HEK293 (cell line): ENCODE data around the gene TMC3.

Experiments used
- CTCF ChIA-PET: fragments of 350-600 bp; formaldehyde crosslinking; extraction: SDS; loops from one replicate; lab custom pipeline; 2021; ENCODE audit warnings: antibody characterized with exemption; lab: Yijun Ruan, JAX
- POLR2A ChIA-PET: fragments of 300-600 bp; formaldehyde crosslinking; extraction: SDS; loops from one replicate; lab custom pipeline; 2020; ENCODE audit warnings: antibody characterized with exemption, inconsistent platforms; lab: Yijun Ruan, JAX
- H3K27ac ChIP-seq: fragments of 200-500 bp; sonication (Bioruptor generic); 2 replicates; pipeline ENCODE4 v1.5.1; 2014; ENCODE audit warnings: low read depth, low read length, control low read depth, inconsistent platforms; ENCODE audit errors: extremely low read depth
- H3K36me3 ChIP-seq, 2 experiments: fragments of 200-500 bp in 1 of 2; sonication (Bioruptor generic) in 1 of 2; 1 replicate in 1 of 2; 2 replicates in 1 of 2; pipeline ENCODE4 v1.5.1; 2014 to 2017; ENCODE audit warnings: inconsistent platforms in 2 of 2, low read length in 2 of 2; ENCODE audit not compliant: control insufficient read depth in 2 of 2, insufficient read depth in 1 of 2
- H3K4me1 ChIP-seq: fragments of 200-500 bp; sonication (Bioruptor generic); 2 replicates; pipeline ENCODE4 v1.5.1; 2014; ENCODE audit warnings: mild to moderate bottlenecking, low read length, inconsistent platforms; ENCODE audit not compliant: control insufficient read depth, insufficient read depth
- H3K4me3 ChIP-seq: 2 replicates; pipeline ENCODE4 v1.5.1; 2011; ENCODE audit warnings: low read depth, mild to moderate bottlenecking, control low read depth, low read length, moderate library complexity
- H3K9me3 ChIP-seq: fragments of 200-500 bp; sonication (Bioruptor generic); 2 replicates; pipeline ENCODE4 v1.5.1; 2014; ENCODE audit warnings: low read depth, low read length, inconsistent platforms; ENCODE audit not compliant: control insufficient read depth, insufficient read depth
- ZEB2 ChIP-seq: fragments of 450-650 bp; formaldehyde crosslinking; IDR thresholded peaks from 2 replicates; pipeline ENCODE4 v1.5.1; 2016; ENCODE audit warnings: missing biosample characterization, missing genetic modification characterization
- ZIC2 ChIP-seq: fragments of 450-650 bp; formaldehyde crosslinking; IDR thresholded peaks from 2 replicates; pipeline ENCODE4 v1.5.1; 2016; ENCODE audit warnings: missing biosample characterization, missing genetic modification characterization
- ZNF112 ChIP-seq: fragments of 450-650 bp; formaldehyde crosslinking; IDR thresholded peaks from 2 replicates; pipeline ENCODE4 v1.5.0; 2017; ENCODE audit warnings: missing biosample characterization, missing genetic modification characterization
- ZNF16 ChIP-seq: fragments of 450-650 bp; formaldehyde crosslinking; IDR thresholded peaks from 2 replicates; pipeline ENCODE4 v1.5.1; 2016; ENCODE audit warnings: low read depth, missing biosample characterization, missing genetic modification characterization
- ZNF214 ChIP-seq: fragments of 450-650 bp; formaldehyde crosslinking; IDR thresholded peaks from 2 replicates; pipeline ENCODE4 v1.5.1; 2017; ENCODE audit warnings: missing biosample characterization, mild to moderate bottlenecking, missing genetic modification characterization, borderline replicate concordance
- ZNF223 ChIP-seq: fragments of 450-650 bp; formaldehyde crosslinking; IDR thresholded peaks from 2 replicates; pipeline ENCODE4 v1.5.1; 2016; ENCODE audit warnings: missing biosample characterization, missing genetic modification characterization
- ZNF248 ChIP-seq: fragments of 450-650 bp; formaldehyde crosslinking; IDR thresholded peaks from 2 replicates; pipeline ENCODE4 v1.5.1; 2017; ENCODE audit warnings: missing biosample characterization, missing genetic modification characterization
- ZNF274 ChIP-seq, 2 experiments: fragments of 200-500 bp in 1 of 2; fragments of 450-650 bp in 1 of 2; sonication (Bioruptor generic) in 1 of 2; formaldehyde crosslinking in 1 of 2; IDR thresholded peaks; 2 replicates each; pipeline versions ENCODE4 v1.5.1 to v1.6.1; 2014 to 2016; ENCODE audit warnings: borderline replicate concordance in 1 of 2, inconsistent platforms in 1 of 2, low read length in 1 of 2, missing biosample characterization in 1 of 2, missing genetic modification characterization in 1 of 2
- ZNF280D ChIP-seq: fragments of 450-650 bp; formaldehyde crosslinking; IDR thresholded peaks from 2 replicates; pipeline ENCODE4 v1.5.1; 2016; ENCODE audit warnings: missing biosample characterization, missing genetic modification characterization
- ZNF324 ChIP-seq: fragments of 450-650 bp; formaldehyde crosslinking; IDR thresholded peaks from 2 replicates; pipeline ENCODE4 v1.5.1; 2016; ENCODE audit warnings: missing biosample characterization, missing genetic modification characterization
- ZNF433 ChIP-seq: fragments of 450-650 bp; formaldehyde crosslinking; IDR thresholded peaks from 2 replicates; pipeline ENCODE4 v1.5.1; 2016; ENCODE audit warnings: missing biosample characterization, missing genetic modification characterization, low read depth
- ZNF530 ChIP-seq: fragments of 450-650 bp; formaldehyde crosslinking; IDR thresholded peaks from 2 replicates; pipeline ENCODE4 v1.5.1; 2016; ENCODE audit warnings: low read depth, missing biosample characterization, missing genetic modification characterization
- ZNF548 ChIP-seq: fragments of 450-650 bp; formaldehyde crosslinking; IDR thresholded peaks from 2 replicates; pipeline ENCODE4 v1.5.1; 2016; ENCODE audit warnings: missing biosample characterization, missing genetic modification characterization
- ZNF585B ChIP-seq: fragments of 450-650 bp; formaldehyde crosslinking; IDR thresholded peaks from 2 replicates; pipeline ENCODE4 v1.5.1; 2016; ENCODE audit warnings: missing biosample characterization, missing genetic modification characterization
- ZNF777 ChIP-seq: fragments of 450-650 bp; formaldehyde crosslinking; IDR thresholded peaks from 2 replicates; pipeline ENCODE4 v1.5.1; 2017; ENCODE audit warnings: missing biosample characterization, missing genetic modification characterization, borderline replicate concordance
- ZNF791 ChIP-seq: fragments of 450-650 bp; formaldehyde crosslinking; IDR thresholded peaks from 2 replicates; pipeline ENCODE4 v1.5.1; 2016; ENCODE audit warnings: missing biosample characterization, missing genetic modification characterization
- ZSCAN23 ChIP-seq: fragments of 450-650 bp; formaldehyde crosslinking; IDR thresholded peaks from 2 replicates; pipeline ENCODE4 v1.5.1; 2016; ENCODE audit warnings: missing biosample characterization, missing genetic modification characterization
- TF ChIP-seq, protein P1 (sequence below): sonication (generic); formaldehyde crosslinking; IDR thresholded peaks from 2 replicates; pipeline ENCODE4 v1.8.1; 2022; ENCODE audit warnings: mild to moderate bottlenecking, moderate library complexity, missing genetic modification reagents
- TF ChIP-seq, protein P2 (sequence below): fragments of 450-650 bp; formaldehyde crosslinking; IDR thresholded peaks from 2 replicates; pipeline ENCODE4 v1.5.1; 2016; ENCODE audit warnings: missing biosample characterization, missing genetic modification characterization, borderline replicate concordance

TMC3 gene

DNA sequence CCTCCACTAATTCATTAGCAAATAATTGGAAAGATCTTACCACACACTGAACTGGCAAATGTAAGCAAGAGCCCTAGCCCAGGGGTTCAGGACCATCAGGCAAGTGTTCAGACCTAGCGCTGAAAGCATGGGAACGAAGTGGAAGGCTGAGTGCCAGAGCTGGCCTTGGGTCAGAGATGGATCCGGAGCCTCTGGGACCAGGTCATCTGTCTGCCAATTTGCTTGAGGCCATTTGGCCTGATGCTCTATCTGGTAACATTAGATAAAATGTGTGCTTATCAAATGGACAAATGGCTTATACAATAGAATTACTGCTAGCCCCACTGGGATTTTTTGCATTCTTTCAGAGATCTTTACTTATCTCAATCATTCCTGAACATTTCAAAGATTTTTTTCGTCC lies 1.4 kb upstream of the TMC3 start:
- TF ChIP-seq ZNF791 (tag by site-specific recombination) = no peak
- no peak for TF ChIP-seq ZNF548 (tag by site-specific recombination)
- TF ChIP-seq, protein P1, sequence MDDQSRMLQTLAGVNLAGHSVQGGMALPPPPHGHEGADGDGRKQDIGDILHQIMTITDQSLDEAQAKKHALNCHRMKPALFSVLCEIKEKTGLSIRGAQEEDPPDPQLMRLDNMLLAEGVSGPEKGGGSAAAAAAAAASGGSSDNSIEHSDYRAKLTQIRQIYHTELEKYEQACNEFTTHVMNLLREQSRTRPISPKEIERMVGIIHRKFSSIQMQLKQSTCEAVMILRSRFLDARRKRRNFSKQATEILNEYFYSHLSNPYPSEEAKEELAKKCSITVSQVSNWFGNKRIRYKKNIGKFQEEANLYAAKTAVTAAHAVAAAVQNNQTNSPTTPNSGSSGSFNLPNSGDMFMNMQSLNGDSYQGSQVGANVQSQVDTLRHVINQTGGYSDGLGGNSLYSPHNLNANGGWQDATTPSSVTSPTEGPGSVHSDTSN (CRISPR knock-in tag) = no peak
- no peak for TF ChIP-seq ZNF585B (tag by site-specific recombination)
- TF ChIP-seq ZIC2 = no peak
- TF ChIP-seq ZNF433 (tag by site-specific recombination) = no peak
- no peak for TF ChIP-seq ZNF777 (tag by site-specific recombination)
- no peak for TF ChIP-seq ZNF214 (tag by site-specific recombination)
- no peak for TF ChIP-seq ZNF248 (tag by site-specific recombination)
- ChIA-PET POLR2A (no interaction called here), CTCF (no interaction called here)

DNA sequence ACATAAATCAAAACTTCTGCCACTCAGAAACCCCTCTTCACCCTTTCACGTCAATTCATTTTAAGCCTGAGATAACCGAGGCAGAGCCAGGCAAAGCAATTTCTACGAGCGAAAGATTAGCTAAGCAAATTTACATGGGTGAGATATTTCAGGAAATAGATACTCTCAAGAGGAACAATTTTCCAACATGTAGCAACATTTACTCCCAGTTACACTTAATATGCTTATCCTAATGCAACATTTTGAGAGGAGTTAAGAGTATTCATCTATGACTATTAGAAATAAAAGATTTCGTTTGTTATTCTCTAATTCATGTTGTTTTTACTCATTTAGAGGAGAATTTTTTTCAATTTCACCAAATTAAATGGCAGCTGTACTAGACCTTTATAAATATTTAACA lies 837 bp downstream of the TMC3 start:
- POLR2A ChIA-PET = interaction anchor here (0.8 kb wide), 1 partner anchor 49 kb away, joined by 3 read pairs; the partner anchor contains the start of gene STARD5

More for the DNA sequence above, 1.4 kb upstream of the TMC3 start:
- H3K4me1 ChIP-seq = no peaks in the 10 kb centered on the region
- H3K4me3 ChIP-seq = no peak overlapping the region
- H3K9me3 ChIP-seq = no peaks in the 10 kb centered on the region
- H3K36me3 ChIP-seq = no peaks in the 10 kb centered on the region
- no peak overlapping the region for H3K27ac ChIP-seq

DNA sequence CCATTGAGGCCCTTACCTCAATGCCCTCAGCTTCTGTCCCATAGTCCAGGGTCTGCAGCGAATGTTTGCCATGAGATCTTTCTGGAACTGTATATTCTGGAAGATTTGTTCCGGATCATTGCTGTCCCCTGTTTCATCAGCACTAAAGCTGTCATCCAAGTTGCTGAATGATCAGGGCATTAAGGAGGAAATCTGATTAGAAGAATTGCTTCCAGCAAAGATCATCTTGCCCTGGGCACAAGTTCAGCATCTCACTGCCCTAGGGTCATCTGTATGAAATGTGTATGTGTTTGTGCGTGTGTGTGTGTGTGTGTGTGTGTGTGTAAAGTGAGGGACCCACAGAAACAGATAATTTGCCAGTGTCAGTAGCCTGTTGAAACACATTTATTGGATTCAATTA lies 1.4 kb downstream of the TMC3 start:
- H3K27ac ChIP-seq = no peak overlapping the region
- TF ChIP-seq ZNF223 (tag by site-specific recombination) (no peak), ZSCAN23 (tag by site-specific recombination) (no peak), ZNF324 (no peak), ZNF530 (tag by site-specific recombination) (no peak), ZNF16 (tag by site-specific recombination) (no peak), ZNF274 (IDR thresholded peaks at IDR 0.05; ENCODE audit: low read length) (no peak), ZNF274 (tag by site-specific recombination; IDR thresholded peaks at IDR 0.05; ENCODE audit: borderline replicate concordance) (no peak), ZEB2 (tag by site-specific recombination) (no peak), ZNF280D (tag by site-specific recombination) (no peak)
- TF ChIP-seq, protein P2, sequence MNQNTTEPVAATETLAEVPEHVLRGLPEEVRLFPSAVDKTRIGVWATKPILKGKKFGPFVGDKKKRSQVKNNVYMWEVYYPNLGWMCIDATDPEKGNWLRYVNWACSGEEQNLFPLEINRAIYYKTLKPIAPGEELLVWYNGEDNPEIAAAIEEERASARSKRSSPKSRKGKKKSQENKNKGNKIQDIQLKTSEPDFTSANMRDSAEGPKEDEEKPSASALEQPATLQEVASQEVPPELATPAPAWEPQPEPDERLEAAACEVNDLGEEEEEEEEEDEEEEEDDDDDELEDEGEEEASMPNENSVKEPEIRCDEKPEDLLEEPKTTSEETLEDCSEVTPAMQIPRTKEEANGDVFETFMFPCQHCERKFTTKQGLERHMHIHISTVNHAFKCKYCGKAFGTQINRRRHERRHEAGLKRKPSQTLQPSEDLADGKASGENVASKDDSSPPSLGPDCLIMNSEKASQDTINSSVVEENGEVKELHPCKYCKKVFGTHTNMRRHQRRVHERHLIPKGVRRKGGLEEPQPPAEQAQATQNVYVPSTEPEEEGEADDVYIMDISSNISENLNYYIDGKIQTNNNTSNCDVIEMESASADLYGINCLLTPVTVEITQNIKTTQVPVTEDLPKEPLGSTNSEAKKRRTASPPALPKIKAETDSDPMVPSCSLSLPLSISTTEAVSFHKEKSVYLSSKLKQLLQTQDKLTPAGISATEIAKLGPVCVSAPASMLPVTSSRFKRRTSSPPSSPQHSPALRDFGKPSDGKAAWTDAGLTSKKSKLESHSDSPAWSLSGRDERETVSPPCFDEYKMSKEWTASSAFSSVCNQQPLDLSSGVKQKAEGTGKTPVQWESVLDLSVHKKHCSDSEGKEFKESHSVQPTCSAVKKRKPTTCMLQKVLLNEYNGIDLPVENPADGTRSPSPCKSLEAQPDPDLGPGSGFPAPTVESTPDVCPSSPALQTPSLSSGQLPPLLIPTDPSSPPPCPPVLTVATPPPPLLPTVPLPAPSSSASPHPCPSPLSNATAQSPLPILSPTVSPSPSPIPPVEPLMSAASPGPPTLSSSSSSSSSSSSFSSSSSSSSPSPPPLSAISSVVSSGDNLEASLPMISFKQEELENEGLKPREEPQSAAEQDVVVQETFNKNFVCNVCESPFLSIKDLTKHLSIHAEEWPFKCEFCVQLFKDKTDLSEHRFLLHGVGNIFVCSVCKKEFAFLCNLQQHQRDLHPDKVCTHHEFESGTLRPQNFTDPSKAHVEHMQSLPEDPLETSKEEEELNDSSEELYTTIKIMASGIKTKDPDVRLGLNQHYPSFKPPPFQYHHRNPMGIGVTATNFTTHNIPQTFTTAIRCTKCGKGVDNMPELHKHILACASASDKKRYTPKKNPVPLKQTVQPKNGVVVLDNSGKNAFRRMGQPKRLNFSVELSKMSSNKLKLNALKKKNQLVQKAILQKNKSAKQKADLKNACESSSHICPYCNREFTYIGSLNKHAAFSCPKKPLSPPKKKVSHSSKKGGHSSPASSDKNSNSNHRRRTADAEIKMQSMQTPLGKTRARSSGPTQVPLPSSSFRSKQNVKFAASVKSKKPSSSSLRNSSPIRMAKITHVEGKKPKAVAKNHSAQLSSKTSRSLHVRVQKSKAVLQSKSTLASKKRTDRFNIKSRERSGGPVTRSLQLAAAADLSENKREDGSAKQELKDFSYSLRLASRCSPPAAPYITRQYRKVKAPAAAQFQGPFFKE (tag by site-specific recombination) = no peak
- TF ChIP-seq, all 188 proteins: peak for 0
- no peaks in the 10 kb centered on the region for H3K9me3 ChIP-seq
- ChIA-PET CTCF (interaction anchor here (0.5 kb wide), 1 partner anchor 998 kb away, joined by 3 read pairs; no protein-coding TSS in a partner anchor), POLR2A (no interaction called here)
- no peak overlapping the region for H3K4me3 ChIP-seq
- H3K36me3 ChIP-seq = no peaks in the 10 kb centered on the region
- no peaks in the 10 kb centered on the region for H3K4me1 ChIP-seq

More for the DNA sequence above, 837 bp downstream of the TMC3 start:
- CTCF ChIA-PET = interaction anchor here (0.6 to 1.1 kb wide), 5 partner anchors 80 to 1003 kb away, joined by 3 to 6 read pairs (median 4); no protein-coding TSS in a partner anchor
- H3K36me3 ChIP-seq = no peaks in the 10 kb centered on the region
- H3K27ac ChIP-seq = no peak overlapping the region
- no peak overlapping the region for H3K4me3 ChIP-seq
- H3K4me1 ChIP-seq = no peaks in the 10 kb centered on the region
- no peak for TF ChIP-seq ZNF112 (tag by site-specific recombination)
- no peaks in the 10 kb centered on the region for H3K9me3 ChIP-seq
